K562 (cell line): Measurements from ENCODE around the gene PDE3A. TPM values are rescaled to one million over a fixed set of nuclear protein-coding genes. Genes with fewer than 3 reads are reported as not detected.

Experiments used
- ATAC-seq: fragments of 200-7000 bp; cut with Tn5 transposase; 3 replicates; pipeline ENCODE4 v1.9.1; 2020; ENCODE audit warnings: moderate library complexity
- BruUV-seq: library from RNA; stranded (reverse); fragments of 400-500 nt; replicated peaks from 2 replicates; lab custom pipeline; 2021; lab: Mats Ljungman, UMichigan
- CTCF ChIA-PET: fragments of 300-600 bp; formaldehyde crosslinking; extraction: SDS; loops from one replicate; lab custom pipeline; 2021; ENCODE audit warnings: low intra/inter-chr PET ratio; lab: Yijun Ruan, JAX
- POLR2A ChIA-PET: fragments of 300-600, 350-650 bp; sonication (Branson Sonifier 250); formaldehyde crosslinking; extraction: SDS; loops from one replicate; lab custom pipeline; 2021; ENCODE audit warnings: antibody characterized with exemption, inconsistent platforms; lab: Yijun Ruan, JAX
- DNase-seq, 4 experiments: peaks; one replicate each; pipeline versions ENCODE4 v3.0.0 to v3.0.0-alpha.2; 2011 to 2018; ENCODE audit warnings: low spot score in 3 of 4, mixed read lengths in 3 of 4; ENCODE audit errors: extremely low read depth in 1 of 4
- FAIRE-seq: peaks from 2 replicates; lab custom pipeline; 2011; peaks lifted over from hg19 to GRCh38; lab: Jason Lieb, UNC
- H2AFZ ChIP-seq: 2 replicates; pipeline ENCODE4 v1.6.0; 2011; ENCODE audit warnings: low read depth, low read length, control low read depth, inconsistent platforms
- H3K27ac ChIP-seq: fragments of 200-600 bp; 3 replicates; pipeline ENCODE4 v1.8.0; 2011; ENCODE audit warnings: low read depth, mild to moderate bottlenecking, control low read depth, inconsistent platforms, low read length, moderate library complexity, mixed read lengths; ENCODE audit errors: extremely low read depth
- H3K27me3 ChIP-seq, 2 experiments: fragments of 300-600 bp in 1 of 2; 2 replicates in 1 of 2; 3 replicates in 1 of 2; pipeline versions ENCODE4 v1.6.0 to v1.8.0; 2011; ENCODE audit warnings: inconsistent platforms in 2 of 2, low read length in 2 of 2, mild to moderate bottlenecking in 1 of 2, mixed read lengths in 1 of 2, moderate library complexity in 1 of 2; ENCODE audit not compliant: control insufficient read depth in 2 of 2, insufficient read depth in 2 of 2
- H3K36me3 ChIP-seq: fragments of 300-600 bp; 3 replicates; pipeline ENCODE4 v1.8.0; 2011; ENCODE audit warnings: mild to moderate bottlenecking, low read length, inconsistent platforms; ENCODE audit not compliant: control insufficient read depth, insufficient read depth
- H3K4me1 ChIP-seq, 2 experiments: fragments of 200-600 bp in 1 of 2; replicated peaks in 1 of 2; 2 replicates in 1 of 2; 3 replicates in 1 of 2; pipeline versions ENCODE4 v1.5.1 to v1.8.0; 2011; ENCODE audit warnings: inconsistent platforms in 2 of 2, low read length in 2 of 2, mild to moderate bottlenecking in 1 of 2, mixed read lengths in 1 of 2, moderate library complexity in 1 of 2; ENCODE audit not compliant: control insufficient read depth in 2 of 2, insufficient read depth in 2 of 2
- H3K4me2 ChIP-seq: 2 replicates; pipeline ENCODE4 v1.6.1; 2011; ENCODE audit warnings: low read length, control low read depth, inconsistent platforms, mixed read lengths; ENCODE audit not compliant: insufficient read depth
- H3K4me3 ChIP-seq: fragments of 200-600 bp; sonication (generic), shearing (Covaris generic); 2 replicates; pipeline ENCODE4 v1.5.1; 2016; ENCODE audit warnings: control low read depth, inconsistent platforms
- H3K79me2 ChIP-seq: fragments of 200-600 bp; 3 replicates; pipeline ENCODE4 v1.8.0; 2011; ENCODE audit warnings: low read length, inconsistent platforms; ENCODE audit not compliant: control insufficient read depth, insufficient read depth
- H3K9ac ChIP-seq, 2 experiments: 2 replicates each; pipeline versions ENCODE4 v1.6.0 to v1.6.1; 2011; ENCODE audit warnings: low read depth in 2 of 2, low read length in 2 of 2, control low read depth in 1 of 2, inconsistent platforms in 1 of 2, mild to moderate bottlenecking in 1 of 2, mixed read lengths in 1 of 2; ENCODE audit not compliant: insufficient read depth in 1 of 2
- H3K9me1 ChIP-seq: one replicate; pipeline ENCODE4 v1.6.0; 2011; ENCODE audit warnings: inconsistent platforms, mild to moderate bottlenecking, low read length, moderate library complexity; ENCODE audit not compliant: control insufficient read depth, insufficient read depth
- H3K9me3 ChIP-seq: replicated peaks from 2 replicates; pipeline ENCODE4 v1.5.1; 2011; ENCODE audit warnings: low read depth, low read length, inconsistent platforms; ENCODE audit not compliant: control insufficient read depth, insufficient read depth
- H4K20me1 ChIP-seq: replicated peaks from 2 replicates; pipeline ENCODE4 v1.6.1; 2011; ENCODE audit warnings: low read length, inconsistent platforms, mixed read lengths; ENCODE audit not compliant: control insufficient read depth, insufficient read depth
- CEBPB ChIP-seq: fragments of 450-650 bp; IDR thresholded peaks from 2 replicates; pipeline ENCODE4 v1.6.1; 2016; ENCODE audit warnings: missing genetic modification characterization, missing compliant biosample characterization
- ELF1 ChIP-seq: fragments of 200-800 bp; sonication (Bioruptor generic); IDR thresholded peaks from 2 replicates; pipeline ENCODE4 v1.6.1; 2016; ENCODE audit warnings: missing genetic modification characterization, missing compliant biosample characterization
- ETV5 ChIP-seq: sonication (generic); formaldehyde crosslinking; IDR thresholded peaks from 2 replicates; pipeline ENCODE4 v1.4.0; 2020; ENCODE audit warnings: low read depth, mild to moderate bottlenecking, missing genetic modification reagents
- MGA ChIP-seq: fragments of 450-650 bp; IDR thresholded peaks from 2 replicates; pipeline ENCODE4 v1.6.1; 2016; ENCODE audit warnings: mild to moderate bottlenecking, moderate library complexity
- MTF1 ChIP-seq: fragments of 250-450 bp; sonication (Bioruptor Pico); IDR thresholded peaks from 2 replicates; pipeline ENCODE4 v1.9.0; 2021; ENCODE audit warnings: moderate library complexity, mild to moderate bottlenecking, inconsistent platforms, borderline replicate concordance
- PHF21A ChIP-seq: fragments of 450-650 bp; IDR thresholded peaks from 2 replicates; pipeline ENCODE4 v1.6.1; 2017; ENCODE audit warnings: low read depth, borderline replicate concordance
- PRPF4 ChIP-seq: fragments of 200-400 bp; formaldehyde crosslinking; IDR thresholded peaks from one replicate; pipeline ENCODE4 v1.6.1; 2017; ENCODE audit warnings: low read length, low read depth, mild to moderate bottlenecking; ENCODE audit not compliant: insufficient read depth, poor library complexity, severe bottlenecking
- SMC3 ChIP-seq: conservative IDR thresholded peaks from 2 replicates; pipeline ENCODE4 v1.6.1; 2011; ENCODE audit warnings: low read depth, low read length, improper control_type of control experiment; ENCODE audit not compliant: insufficient read depth
- ZNF785 ChIP-seq: fragments of 250-450 bp; sonication (Bioruptor Pico); IDR thresholded peaks from 2 replicates; pipeline ENCODE4 v1.4.0; 2020; ENCODE audit warnings: mild to moderate bottlenecking
- in situ Hi-C: fragments of 300-500 bp; cut with MboI; formaldehyde crosslinking; loops from 4 replicates; pipeline ENCODE4 v1.15.0; 2018; ENCODE audit warnings: inconsistent platforms, mixed read lengths
- intact Hi-C: fragments of 100-400 bp; cut with micrococcal nuclease; formaldehyde crosslinking; loops from 2 replicates; pipeline ENCODE4 v1.14.2; 2022
- polyA plus RNA-seq, 8 experiments: library from polyadenylated mRNA; depleted of rRNA in 4 of 8; stranded (reverse) in 5 of 8; unstranded in 3 of 8; fragments of >200 nt; fragmentation: Nextera tagmentation in 2 of 8; fragmentation: Illumina TruSeq in 1 of 8; extraction: Ambion mirVana in 2 of 8; extraction: Trizol in 1 of 8; gene quantifications; 2 replicates each; pipeline versions ENCODE4 v1.2.1 to v1.2.3, GENCODE V29; 2011 to 2014; ENCODE audit warnings: inconsistent platforms in 1 of 8, missing spikeins in 1 of 8
- total RNA-seq, 7 experiments: library from RNA; depleted of rRNA in 6 of 7; stranded (reverse); fragments of >200 nt in 6 of 7; fragmentation: Illumina TruSeq in 2 of 7; extraction: Trizol in 2 of 7; gene quantifications; 2 replicates each; pipeline versions ENCODE4 v1.2.1 to v1.2.3, GENCODE V29; 2011 to 2021; ENCODE audit warnings: low replicate concordance in 1 of 7
- TF ChIP-seq, protein P1 (sequence below): fragments of 250-450 bp; sonication (Bioruptor Pico); IDR thresholded peaks from 2 replicates; pipeline ENCODE4 v1.5.0; 2020; ENCODE audit warnings: mild to moderate bottlenecking

The PDE3A gene
- total and polyA plus RNA-seq, 9 of the 15 experiments (the other 6 are each of a cell fraction or from before 2014, with no cell fraction given), result 0.02 TPM; not detected in 8

GRCh38 chr12:20375560-20375959 is 7.2 kb downstream of the PDE3A start:
- Histone ChIP-seq H3K9me1 (no peaks in the 10 kb centered on the region), H3K79me2 (no peaks in the 10 kb centered on the region), H3K4me2 (no peak overlapping the region), H4K20me1 (no peaks in the 10 kb centered on the region), H3K4me1 (no peaks in the 10 kb centered on the region), H3K4me3 (no peak overlapping the region), H3K9ac (no peak overlapping the region), H2AFZ (no peak overlapping the region), H3K27ac (no peak overlapping the region), H3K27me3 (no peaks in the 10 kb centered on the region), H3K9me3 (no peaks in the 10 kb centered on the region), H3K36me3 (no peaks in the 10 kb centered on the region)
- no peak for ATAC-seq
- CTCF ChIA-PET, result no interaction called here
- intact Hi-C loops, result no loop called here
- no TSS peak for BruUV-seq
- no peak for FAIRE-seq
- in situ Hi-C loops, result no loop called here
- POLR2A ChIA-PET, result no interaction called here
- DNase-seq, result no peak
- no peak for TF ChIP-seq ELF1
- no peak for TF ChIP-seq ETV5 (CRISPR knock-in tag)
- no peak for TF ChIP-seq ZNF785
- no peak for TF ChIP-seq MTF1 (CRISPR knock-in tag)
- no peak for TF ChIP-seq PHF21A
- TF ChIP-seq PRPF4, result no peak
- TF ChIP-seq SMC3, result no peak
- TF ChIP-seq MGA, result no peak
- TF ChIP-seq CEBPB (tag), result no peak
- TF ChIP-seq, protein P1, sequence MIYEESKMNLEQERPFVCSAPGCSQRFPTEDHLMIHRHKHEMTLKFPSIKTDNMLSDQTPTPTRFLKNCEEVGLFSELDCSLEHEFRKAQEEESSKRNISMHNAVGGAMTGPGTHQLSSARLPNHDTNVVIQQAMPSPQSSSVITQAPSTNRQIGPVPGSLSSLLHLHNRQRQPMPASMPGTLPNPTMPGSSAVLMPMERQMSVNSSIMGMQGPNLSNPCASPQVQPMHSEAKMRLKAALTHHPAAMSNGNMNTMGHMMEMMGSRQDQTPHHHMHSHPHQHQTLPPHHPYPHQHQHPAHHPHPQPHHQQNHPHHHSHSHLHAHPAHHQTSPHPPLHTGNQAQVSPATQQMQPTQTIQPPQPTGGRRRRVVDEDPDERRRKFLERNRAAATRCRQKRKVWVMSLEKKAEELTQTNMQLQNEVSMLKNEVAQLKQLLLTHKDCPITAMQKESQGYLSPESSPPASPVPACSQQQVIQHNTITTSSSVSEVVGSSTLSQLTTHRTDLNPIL (CRISPR knock-in tag), result no peak
